ENCODE measurements around the gene SMAD1.

The SMAD1 gene

DNA sequence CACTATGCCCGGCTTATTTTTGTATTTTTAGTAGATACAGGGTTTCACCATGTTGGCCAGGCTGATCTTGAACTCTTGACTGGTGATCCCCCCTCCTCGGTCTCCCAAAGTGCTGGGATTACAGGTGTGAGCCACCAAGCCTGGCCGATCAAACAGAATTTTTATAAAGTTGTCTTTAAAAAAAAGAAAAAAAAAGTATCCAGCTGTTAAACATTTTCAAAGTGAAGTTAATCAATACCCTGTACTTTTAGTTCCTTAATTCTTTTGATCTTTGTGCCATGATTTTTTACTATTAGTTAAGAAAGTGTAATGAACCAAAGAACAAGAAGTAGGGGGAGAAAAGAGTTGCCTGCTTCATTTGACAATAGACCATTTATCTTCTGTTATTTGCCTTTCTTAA lies 24.3 kb downstream of the SMAD1 start:
- H3K9me3 ChIP-seq (ENCODE audit: insufficient read depth, low read depth, low read length): no peaks in the 10 kb centered on the region
- H3K27me3 ChIP-seq (ENCODE audit: insufficient read depth, low read length): no peaks in the 10 kb centered on the region
- peaks cover 16% of the 10 kb centered on the region for H3K4me1 ChIP-seq (ENCODE audit: insufficient read depth, low read length)
- H3K27ac ChIP-seq (ENCODE audit: low read length): no peak overlapping the region
- H3K9ac ChIP-seq (ENCODE audit: low read depth, low read length): no peak overlapping the region
- H3K36me3 ChIP-seq (ENCODE audit: insufficient read depth, low read depth, low read length): no peaks in the 10 kb centered on the region
- no peak overlapping the region for H3K4me3 ChIP-seq (ENCODE audit: low read length)

- Histone ChIP-seq H3K27ac (ENCODE audit: low read length) (no peak overlapping the region), H3K36me3 (ENCODE audit: insufficient read depth, low read depth, low read length) (no peaks in the 10 kb centered on the region), H3K9me3 (ENCODE audit: insufficient read depth, low read depth, low read length) (peaks cover 12% of the 10 kb centered on the region), H3K4me3 (ENCODE audit: low read length) (no peak overlapping the region), H3K4me1 (ENCODE audit: insufficient read depth, low read length) (peaks cover 10% of the 10 kb centered on the region), H3K27me3 (ENCODE audit: insufficient read depth, low read length) (no peaks in the 10 kb centered on the region), H3K9ac (ENCODE audit: low read depth, low read length) (no peak overlapping the region)
These were observed 26.0 kb downstream of the SMAD1 start for GRCh38 chr4:145507636-145508035.

- no peaks in the 10 kb centered on the region for H3K27me3 ChIP-seq (ENCODE audit: insufficient read depth, low read length)
- H3K4me3 ChIP-seq (ENCODE audit: low read length): no peak overlapping the region
- peaks cover 15% of the 10 kb centered on the region for H3K9me3 ChIP-seq (ENCODE audit: insufficient read depth, low read depth, low read length)
- H3K36me3 ChIP-seq (ENCODE audit: insufficient read depth, low read depth, low read length): peaks cover 8% of the 10 kb centered on the region; the same call in 1 of the 2 replicates
- H3K9ac ChIP-seq (ENCODE audit: low read depth, low read length): no peak overlapping the region
- H3K27ac ChIP-seq (ENCODE audit: low read length): no peak overlapping the region
- peaks cover 18% of the 10 kb centered on the region for H3K4me1 ChIP-seq (ENCODE audit: insufficient read depth, low read length)
These were observed 30.4 kb downstream of the SMAD1 start for GRCh38 chr4:145511913-145512522.

GRCh38 chr4:145513020-145513621 lies 31.5 kb downstream of the SMAD1 start:
- Histone ChIP-seq H3K27me3 (ENCODE audit: insufficient read depth, low read length) (no peaks in the 10 kb centered on the region), H3K4me3 (ENCODE audit: low read length) (peak overlapping the region; percentile 21; the same call in 1 of the 2 replicates), H3K9me3 (ENCODE audit: insufficient read depth, low read depth, low read length) (peaks cover 15% of the 10 kb centered on the region), H3K36me3 (ENCODE audit: insufficient read depth, low read depth, low read length) (peaks cover 8% of the 10 kb centered on the region; the same call in 1 of the 2 replicates), H3K27ac (ENCODE audit: low read length) (no peak overlapping the region), H3K9ac (ENCODE audit: low read depth, low read length) (no peak overlapping the region), H3K4me1 (ENCODE audit: insufficient read depth, low read length) (peaks cover 19% of the 10 kb centered on the region)

DNA sequence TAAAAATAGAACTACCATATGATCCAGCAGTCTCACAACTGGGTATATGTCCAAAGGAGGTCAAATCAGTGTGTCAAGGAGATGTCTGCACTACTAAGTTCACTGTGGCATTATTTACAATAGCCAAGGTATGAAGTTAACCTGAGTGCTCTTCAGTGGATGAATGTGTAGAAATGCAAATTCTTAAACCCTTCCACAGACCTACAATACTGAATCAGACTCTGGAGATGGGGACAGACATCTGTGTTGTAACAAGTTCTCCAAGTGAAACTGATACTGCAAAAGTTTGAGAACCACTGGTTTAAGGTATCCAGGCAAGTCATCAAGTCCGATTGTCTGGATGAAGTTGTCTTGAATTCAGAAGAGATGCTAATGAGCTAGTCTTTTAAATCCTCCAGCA lies 38.5 kb downstream of the SMAD1 start:
- Histone ChIP-seq H3K4me3 (ENCODE audit: low read length) (no peak overlapping the region), H3K9ac (ENCODE audit: low read depth, low read length) (no peak overlapping the region), H3K27me3 (ENCODE audit: insufficient read depth, low read length) (no peaks in the 10 kb centered on the region), H3K4me1 (ENCODE audit: insufficient read depth, low read length) (peaks cover 3% of the 10 kb centered on the region; the same call in 1 of the 2 replicates), H3K36me3 (ENCODE audit: insufficient read depth, low read depth, low read length) (0 out of 2 replicates have a peak, but pooled peaks cover 3% of the 10 kb centered on the region), H3K9me3 (ENCODE audit: insufficient read depth, low read depth, low read length) (no peaks in the 10 kb centered on the region), H3K27ac (ENCODE audit: low read length) (no peak overlapping the region)

DNA sequence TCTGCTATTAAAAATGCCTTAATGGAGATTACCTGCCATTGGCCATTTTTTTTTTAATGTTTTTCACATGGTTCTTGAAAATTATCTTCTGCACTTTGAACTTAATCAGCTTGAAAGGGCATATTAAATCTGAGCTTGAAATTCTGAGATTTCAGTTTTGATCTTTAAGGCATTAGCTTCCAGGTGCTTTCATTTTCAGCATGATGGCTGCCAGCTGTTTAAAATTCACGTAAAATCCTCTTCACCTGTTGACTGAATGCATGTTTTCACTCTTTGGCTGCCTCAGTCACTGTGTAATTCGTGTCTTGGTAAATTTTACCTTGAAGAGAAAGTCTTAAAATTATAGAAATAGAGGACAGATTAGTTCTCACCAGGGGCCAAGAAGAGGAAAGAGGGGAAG lies 39.6 kb downstream of the SMAD1 start:
- H3K27me3 ChIP-seq (ENCODE audit: insufficient read depth, low read length): no peaks in the 10 kb centered on the region
- H3K9me3 ChIP-seq (ENCODE audit: insufficient read depth, low read depth, low read length): no peaks in the 10 kb centered on the region
- H3K4me3 ChIP-seq (ENCODE audit: low read length): no peak overlapping the region
- H3K36me3 ChIP-seq (ENCODE audit: insufficient read depth, low read depth, low read length): no peaks in the 10 kb centered on the region
- H3K4me1 ChIP-seq (ENCODE audit: insufficient read depth, low read length): peaks cover 3% of the 10 kb centered on the region; the same call in 1 of the 2 replicates
- H3K9ac ChIP-seq (ENCODE audit: low read depth, low read length): no peak overlapping the region
- H3K27ac ChIP-seq (ENCODE audit: low read length): no peak overlapping the region

DNA sequence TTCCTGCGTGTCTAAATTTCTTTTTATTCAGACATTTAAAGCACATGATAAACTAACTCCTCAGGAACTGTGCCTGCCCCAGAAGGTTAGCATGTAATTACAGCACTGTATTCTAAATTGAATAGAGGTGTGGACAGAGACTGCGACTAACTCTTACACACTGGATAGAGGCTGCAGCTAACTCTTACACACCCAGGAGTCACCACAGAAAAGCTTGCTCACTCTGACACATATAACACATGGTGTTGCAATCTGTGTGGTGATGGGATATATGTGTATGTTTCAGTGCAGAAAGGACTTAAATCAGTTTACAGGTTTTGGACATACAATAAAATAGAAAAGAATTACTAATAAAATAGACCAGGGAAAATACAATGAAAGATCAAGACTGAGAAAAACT lies 41.5 kb downstream of the SMAD1 start:
- Histone ChIP-seq H3K27me3 (ENCODE audit: insufficient read depth, low read length) (no peaks in the 10 kb centered on the region), H3K27ac (ENCODE audit: low read length) (no peak overlapping the region), H3K36me3 (ENCODE audit: insufficient read depth, low read depth, low read length) (no peaks in the 10 kb centered on the region), H3K9ac (ENCODE audit: low read depth, low read length) (no peak overlapping the region), H3K4me3 (ENCODE audit: low read length) (no peak overlapping the region), H3K4me1 (ENCODE audit: insufficient read depth, low read length) (no peaks in the 10 kb centered on the region; the same call in 1 of the 2 replicates), H3K9me3 (ENCODE audit: insufficient read depth, low read depth, low read length) (no peaks in the 10 kb centered on the region)

- no peaks in the 10 kb centered on the region for H3K36me3 ChIP-seq (ENCODE audit: insufficient read depth, low read depth, low read length)
- H3K4me3 ChIP-seq (ENCODE audit: low read length): no peak overlapping the region
- H3K4me1 ChIP-seq (ENCODE audit: insufficient read depth, low read length): no peaks in the 10 kb centered on the region; the same call in 1 of the 2 replicates
- no peak overlapping the region for H3K9ac ChIP-seq (ENCODE audit: low read depth, low read length)
- no peak overlapping the region for H3K27ac ChIP-seq (ENCODE audit: low read length)
- H3K27me3 ChIP-seq (ENCODE audit: insufficient read depth, low read length): no peaks in the 10 kb centered on the region
- H3K9me3 ChIP-seq (ENCODE audit: insufficient read depth, low read depth, low read length): no peaks in the 10 kb centered on the region
These were observed 42.9 kb downstream of the SMAD1 start for GRCh38 chr4:145524552-145524951.

DNA sequence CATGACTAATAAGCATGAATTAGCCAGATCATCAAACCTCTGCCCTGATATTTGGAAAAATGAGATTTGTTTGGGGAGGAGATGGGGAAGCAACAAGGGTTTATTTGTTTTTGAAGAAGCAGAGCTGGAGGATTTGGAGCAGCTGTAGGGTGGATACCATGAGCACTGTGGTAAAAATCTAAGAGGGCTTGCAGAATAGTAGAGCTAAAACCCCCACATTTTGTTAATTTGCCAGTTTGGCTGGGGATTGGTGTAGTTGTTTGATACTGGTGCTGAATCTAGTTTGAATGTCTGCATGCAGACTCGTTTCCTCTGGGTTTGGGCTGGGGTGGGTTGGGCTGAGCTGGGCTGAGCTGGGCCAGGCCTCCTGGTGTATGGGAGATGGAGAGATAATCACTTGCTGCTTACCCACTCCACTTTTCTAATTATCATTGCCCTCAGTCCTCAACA lies 43.7 kb downstream of the SMAD1 start:
- Histone ChIP-seq H3K4me1 (ENCODE audit: insufficient read depth, low read length) (no peaks in the 10 kb centered on the region; the same call in 1 of the 2 replicates), H3K4me3 (ENCODE audit: low read length) (no peak overlapping the region), H3K36me3 (ENCODE audit: insufficient read depth, low read depth, low read length) (no peaks in the 10 kb centered on the region), H3K27me3 (ENCODE audit: insufficient read depth, low read length) (no peaks in the 10 kb centered on the region), H3K9ac (ENCODE audit: low read depth, low read length) (no peak overlapping the region), H3K27ac (ENCODE audit: low read length) (no peak overlapping the region), H3K9me3 (ENCODE audit: insufficient read depth, low read depth, low read length) (no peaks in the 10 kb centered on the region)

- no peak overlapping the region for H3K4me3 ChIP-seq (ENCODE audit: low read length)
- H3K27me3 ChIP-seq (ENCODE audit: insufficient read depth, low read length): no peaks in the 10 kb centered on the region
- H3K4me1 ChIP-seq (ENCODE audit: insufficient read depth, low read length): peaks cover 5% of the 10 kb centered on the region
- H3K27ac ChIP-seq (ENCODE audit: low read length): no peak overlapping the region
- no peaks in the 10 kb centered on the region for H3K9me3 ChIP-seq (ENCODE audit: insufficient read depth, low read depth, low read length)
- no peaks in the 10 kb centered on the region for H3K36me3 ChIP-seq (ENCODE audit: insufficient read depth, low read depth, low read length)
- no peak overlapping the region for H3K9ac ChIP-seq (ENCODE audit: low read depth, low read length)
These were observed 46.1 kb downstream of the SMAD1 start for GRCh38 chr4:145527773-145528172.

- Histone ChIP-seq H3K9ac (ENCODE audit: low read depth, low read length) (no peak overlapping the region), H3K36me3 (ENCODE audit: insufficient read depth, low read depth, low read length) (no peaks in the 10 kb centered on the region)
These were observed 46.9 kb downstream of the SMAD1 start for GRCh38 chr4:145528601-145529000.

DNA sequence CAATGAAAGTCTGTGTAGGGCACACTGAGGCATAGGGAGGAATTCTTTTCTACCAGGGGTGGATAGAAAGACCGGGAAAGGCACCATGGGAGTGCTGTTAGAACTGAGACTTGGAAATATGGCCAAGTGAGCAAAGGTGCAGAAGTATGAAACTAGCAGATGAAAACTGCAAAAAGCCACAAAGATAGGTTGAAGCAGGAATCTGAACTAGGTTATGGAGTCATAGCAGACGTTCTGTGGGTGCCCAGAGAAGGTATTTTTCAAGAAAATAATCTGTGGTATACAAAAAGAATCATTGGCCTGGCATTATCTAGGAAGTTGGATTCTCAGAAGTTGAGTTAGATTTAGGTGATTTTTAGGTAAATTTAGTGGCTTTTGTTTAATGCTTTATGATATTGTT lies 48.5 kb downstream of the SMAD1 start:
- Histone ChIP-seq H3K36me3 (ENCODE audit: insufficient read depth, low read depth, low read length) (no peaks in the 10 kb centered on the region), H3K4me3 (ENCODE audit: low read length) (no peak overlapping the region), H3K4me1 (ENCODE audit: insufficient read depth, low read length) (peaks cover 5% of the 10 kb centered on the region; the same call in 1 of the 2 replicates), H3K9me3 (ENCODE audit: insufficient read depth, low read depth, low read length) (no peaks in the 10 kb centered on the region), H3K27me3 (ENCODE audit: insufficient read depth, low read length) (no peaks in the 10 kb centered on the region), H3K9ac (ENCODE audit: low read depth, low read length) (no peak overlapping the region), H3K27ac (ENCODE audit: low read length) (no peak overlapping the region)

More at GRCh38 chr4:145528601-145529000, 46.9 kb downstream of the SMAD1 start:
- no peak overlapping the region for H3K27ac ChIP-seq (ENCODE audit: low read length)
- peaks cover 5% of the 10 kb centered on the region; the same call in 1 of the 2 replicates for H3K4me1 ChIP-seq (ENCODE audit: insufficient read depth, low read length)
- H3K4me3 ChIP-seq (ENCODE audit: low read length): no peak overlapping the region
- H3K27me3 ChIP-seq (ENCODE audit: insufficient read depth, low read length): no peaks in the 10 kb centered on the region
- H3K9me3 ChIP-seq (ENCODE audit: insufficient read depth, low read depth, low read length): no peaks in the 10 kb centered on the region

All from iPS-20b (cell line).